Gastrocnemius medialis (tissue), 4 donors: Measurements from ENCODE around the gene AKR1C8. TPM values are rescaled to one million over a fixed set of nuclear protein-coding genes. Genes with fewer than 3 reads are reported as not detected.
"Not testable (repeated sequence)": the region's sequence is repeated elsewhere in the genome, so short reads cannot be mapped to it uniquely, and the experiment has no call there.

Experiments used
- ATAC-seq, 2 donors: fragments of 150-250 bp; one replicate each; pipeline ENCODE4 v1.9.1; 2016
- DNase-seq, 2 donors: peaks; one replicate each; pipeline ENCODE4 v3.0.0-alpha.2; 2019
- H3K27ac ChIP-seq, 4 donors: fragments of 200-600 bp; sonication (generic); 1 replicate in 1 of 4; 2 replicates in 3 of 4; pipeline ENCODE4 v1.5.1; 2016 to 2018; ENCODE audit warnings: mild to moderate bottlenecking in 2 of 4, moderate library complexity in 1 of 4
- H3K27me3 ChIP-seq, 3 donors: fragments of 200-600 bp; sonication (generic) in 2 of 3; 1 replicate in 1 of 3; 2 replicates in 2 of 3; pipeline versions ENCODE4 v1.5.1 to v1.6.0; 2016 to 2019; ENCODE audit warnings: mild to moderate bottlenecking in 1 of 3, moderate library complexity in 1 of 3
- H3K36me3 ChIP-seq, 2 donors: fragments of 200-600 bp; sonication (generic) in 1 of 2; one replicate each; pipeline ENCODE4 v1.5.1; 2017 to 2018
- H3K4me1 ChIP-seq, 2 donors: fragments of 200-600 bp; sonication (generic) in 1 of 2; one replicate each; pipeline ENCODE4 v1.5.1; 2016 to 2017; ENCODE audit warnings: mild to moderate bottlenecking in 2 of 2
- H3K4me3 ChIP-seq, 4 donors: fragments of 200-600 bp; sonication (generic) in 3 of 4; 1 replicate in 1 of 4; 2 replicates in 3 of 4; pipeline ENCODE4 v1.5.1; 2016 to 2019; ENCODE audit warnings: mild to moderate bottlenecking in 2 of 4
- H3K9me3 ChIP-seq, 3 donors: fragments of 200-600 bp; sonication (generic) in 2 of 3; 1 replicate in 1 of 3; 2 replicates in 2 of 3; pipeline ENCODE4 v1.5.1; 2016 to 2019
- POLR2A ChIP-seq, 2 donors: fragments of 450-650 bp; IDR thresholded peaks; one replicate each; pipeline ENCODE4 v1.6.1; 2017; ENCODE audit warnings: antibody characterized with exemption in 2 of 2, mild to moderate bottlenecking in 2 of 2, moderate library complexity in 2 of 2
- in situ Hi-C, 4 donors: fragments of 200-750 bp; cut with MboI; loops; one replicate each; pipeline versions ENCODE4 v1.15.0 to v1.8.0; 2017; ENCODE audit warnings: low sequenced_read_pairs in 4 of 4
- intact Hi-C: fragments of 100-400 bp; cut with DNase I; formaldehyde crosslinking; loops from one replicate; pipeline ENCODE4 v1.15.1; 2023; ENCODE audit warnings: low total_unique reads
- total RNA-seq, 4 donors: library from RNA; depleted of rRNA; stranded (reverse); fragments of >200 nt; gene quantifications; one replicate each; pipeline versions ENCODE4 v1.1.0 to v1.2.3, GENCODE V29; 2016
- TF ChIP-seq, protein P1 (sequence below), 5 experiments: fragments of 450-650 bp in 3 of 5; fragments of 200-600 bp in 2 of 5; sonication (generic) in 2 of 5; IDR thresholded peaks in 4 of 5; conservative IDR thresholded peaks in 1 of 5; 1 replicate in 4 of 5; 2 replicates in 1 of 5; pipeline ENCODE4 v1.5.1; 2016 to 2019; ENCODE audit warnings: antibody characterized with exemption in 5 of 5, mild to moderate bottlenecking in 3 of 5, moderate library complexity in 3 of 5

AKR1C8 gene
- total RNA-seq, 4 donors from 2014 or later: 0.56 TPM; not detected in 3

DNA sequence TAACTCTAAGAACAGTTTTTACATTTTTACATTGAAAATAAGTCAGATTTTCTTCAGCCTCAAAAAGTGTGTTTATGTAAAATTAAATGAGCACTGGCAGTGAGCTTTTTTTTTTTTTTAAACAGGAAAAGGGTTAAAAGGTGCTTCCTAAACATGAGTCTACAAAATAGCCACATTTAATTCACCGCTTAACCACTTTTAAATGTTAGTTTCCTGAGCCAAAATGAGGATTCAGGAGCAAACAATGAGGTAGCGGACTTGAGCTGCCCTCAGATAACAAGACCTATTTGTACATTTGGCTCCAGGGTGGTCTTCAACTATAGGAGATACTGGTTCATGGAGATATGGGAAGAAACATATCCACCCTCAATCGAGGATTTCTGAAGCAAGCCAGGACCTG is 67.9 kb downstream of the AKR1C8 start:
- Histone ChIP-seq H3K4me3 (no peak overlapping the region), H3K4me1 (no peaks in the 10 kb centered on the region), H3K36me3 (no peaks in the 10 kb centered on the region), H3K27me3 (no peaks in the 10 kb centered on the region), H3K27ac (no peak overlapping the region), H3K9me3 (no peaks in the 10 kb centered on the region)
- no peak for DNase-seq
- TF ChIP-seq, protein P1, sequence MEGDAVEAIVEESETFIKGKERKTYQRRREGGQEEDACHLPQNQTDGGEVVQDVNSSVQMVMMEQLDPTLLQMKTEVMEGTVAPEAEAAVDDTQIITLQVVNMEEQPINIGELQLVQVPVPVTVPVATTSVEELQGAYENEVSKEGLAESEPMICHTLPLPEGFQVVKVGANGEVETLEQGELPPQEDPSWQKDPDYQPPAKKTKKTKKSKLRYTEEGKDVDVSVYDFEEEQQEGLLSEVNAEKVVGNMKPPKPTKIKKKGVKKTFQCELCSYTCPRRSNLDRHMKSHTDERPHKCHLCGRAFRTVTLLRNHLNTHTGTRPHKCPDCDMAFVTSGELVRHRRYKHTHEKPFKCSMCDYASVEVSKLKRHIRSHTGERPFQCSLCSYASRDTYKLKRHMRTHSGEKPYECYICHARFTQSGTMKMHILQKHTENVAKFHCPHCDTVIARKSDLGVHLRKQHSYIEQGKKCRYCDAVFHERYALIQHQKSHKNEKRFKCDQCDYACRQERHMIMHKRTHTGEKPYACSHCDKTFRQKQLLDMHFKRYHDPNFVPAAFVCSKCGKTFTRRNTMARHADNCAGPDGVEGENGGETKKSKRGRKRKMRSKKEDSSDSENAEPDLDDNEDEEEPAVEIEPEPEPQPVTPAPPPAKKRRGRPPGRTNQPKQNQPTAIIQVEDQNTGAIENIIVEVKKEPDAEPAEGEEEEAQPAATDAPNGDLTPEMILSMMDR (IDR thresholded peaks at IDR 0.05 in 4 of 5, conservative IDR thresholded peaks at IDR 0.05 in 1 of 5): no peak
- TF ChIP-seq POLR2A (IDR thresholded peaks at IDR 0.05): no peak
- no peak for ATAC-seq
- in situ Hi-C loops: no loop called here
- intact Hi-C loops: no loop called here

DNA sequence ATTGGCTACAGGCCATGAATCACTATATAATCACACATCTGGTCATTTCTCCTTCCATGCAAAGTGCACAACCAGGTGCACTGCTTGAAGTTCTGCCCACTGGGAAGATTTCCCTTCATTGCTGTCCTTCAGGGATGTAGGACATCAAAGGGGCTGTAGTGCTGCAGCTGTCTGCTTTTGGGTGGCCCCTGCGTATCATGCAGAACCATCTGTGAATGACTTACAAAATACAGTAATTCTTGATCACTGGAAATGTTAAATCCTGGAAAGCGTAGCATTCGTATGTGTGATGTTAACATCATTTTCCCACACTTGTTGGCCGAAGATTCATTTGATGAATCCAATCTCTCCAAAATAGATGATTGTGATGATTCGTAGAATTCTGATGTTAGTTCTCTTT is 68.3 kb downstream of the AKR1C8 start:
- intact Hi-C loops: no loop called here

GRCh38 chr10:5109861-5110260 is 75.1 kb downstream of the AKR1C8 start:
- DNase-seq, H3K4me3 ChIP-seq, H3K9me3 ChIP-seq, H3K4me1 ChIP-seq, H3K27ac ChIP-seq, H3K27me3 ChIP-seq, intact Hi-C loops, ATAC-seq, in situ Hi-C loops: not testable (repeated sequence)
- H3K36me3 ChIP-seq: peaks cover 0 to 25% of the 10 kb centered on the region in 2 donors

More for the DNA sequence above, 68.3 kb downstream of the AKR1C8 start:
- in situ Hi-C loops: no loop called here
- ATAC-seq (no peak), DNase-seq (no peak)
- Histone ChIP-seq H3K36me3 (no peaks in the 10 kb centered on the region), H3K4me3 (no peak overlapping the region), H3K27me3 (no peaks in the 10 kb centered on the region), H3K27ac (no peak overlapping the region), H3K4me1 (no peaks in the 10 kb centered on the region), H3K9me3 (no peaks in the 10 kb centered on the region)
- TF ChIP-seq, protein P1 (IDR thresholded peaks at IDR 0.05 in 4 of 5, conservative IDR thresholded peaks at IDR 0.05 in 1 of 5): no peak
- no peak for TF ChIP-seq POLR2A (IDR thresholded peaks at IDR 0.05)

DNA sequence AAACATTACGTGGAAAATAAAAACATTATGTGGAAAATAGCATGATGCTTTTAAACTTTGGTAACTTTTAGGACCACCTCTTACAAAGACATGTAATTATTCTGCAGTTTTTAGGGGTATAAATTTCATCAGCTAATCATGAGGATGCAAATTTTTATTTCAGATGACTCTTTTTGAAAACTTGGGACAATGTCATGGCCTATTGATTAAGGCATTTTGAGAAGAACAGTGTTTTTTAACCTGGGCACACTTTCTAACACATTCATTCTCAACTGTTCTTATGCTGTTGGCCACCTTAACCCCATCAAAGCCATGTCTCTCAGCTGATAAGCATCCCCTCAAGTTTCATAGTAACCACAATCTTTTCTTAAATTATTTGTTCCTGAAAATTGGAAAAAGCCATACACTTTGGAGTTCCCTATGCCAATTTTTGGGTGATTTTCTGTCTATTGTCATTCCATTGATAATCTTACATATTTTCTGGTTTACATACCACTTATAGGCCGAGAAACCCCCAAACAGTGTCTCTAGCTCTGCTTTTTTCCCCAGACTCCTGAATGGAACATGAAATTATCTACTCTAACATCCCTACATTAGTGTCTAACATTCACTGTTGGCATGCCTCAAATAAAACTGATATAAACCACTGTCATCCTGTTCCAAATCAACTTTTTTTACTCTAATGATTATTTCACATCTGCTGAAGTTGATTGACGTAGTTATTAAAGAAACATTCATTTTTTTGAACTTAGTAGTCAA is 76.1 kb downstream of the AKR1C8 start:
- no peak overlapping the region for H3K27ac ChIP-seq
- TF ChIP-seq, protein P1 (IDR thresholded peaks at IDR 0.05 in 4 of 5, conservative IDR thresholded peaks at IDR 0.05 in 1 of 5): no peak
- no peak for TF ChIP-seq POLR2A (IDR thresholded peaks at IDR 0.05)
- no peaks in the 10 kb centered on the region for H3K9me3 ChIP-seq
- in situ Hi-C loops (no loop called here), intact Hi-C loops (no loop called here)
- DNase-seq: no peak
- H3K4me1 ChIP-seq: no peaks in the 10 kb centered on the region
- peaks cover 0 to 27% of the 10 kb centered on the region in 2 donors for H3K36me3 ChIP-seq
- H3K27me3 ChIP-seq: no peaks in the 10 kb centered on the region
- H3K4me3 ChIP-seq: no peak overlapping the region
- ATAC-seq: no peak

- ATAC-seq (no peak), DNase-seq (no peak)
- H3K36me3 ChIP-seq: peaks cover 0 to 35% of the 10 kb centered on the region in 2 donors
- H3K27ac ChIP-seq: no peak overlapping the region
- peaks cover 0 to 3% of the 10 kb centered on the region in 2 donors for H3K4me1 ChIP-seq
- no peaks in the 10 kb centered on the region for H3K27me3 ChIP-seq
- in situ Hi-C loops: no loop called here
- intact Hi-C loops: no loop called here
- no peaks in the 10 kb centered on the region for H3K9me3 ChIP-seq
- H3K4me3 ChIP-seq: no peak overlapping the region
- TF ChIP-seq, protein P1 (IDR thresholded peaks at IDR 0.05 in 4 of 5, conservative IDR thresholded peaks at IDR 0.05 in 1 of 5): no peak
- no peak for TF ChIP-seq POLR2A (IDR thresholded peaks at IDR 0.05)
Measured at GRCh38 chr10:5107860-5108526, 77.0 kb downstream of the AKR1C8 start.
